NCI-H2227 treated with DMSO at 0.1 percent for 48 hours (cell line): ENCODE results near the gene PLA2G1B.

Experiments used
- DNase-seq: peaks from one replicate; lab custom pipeline; 2025; lab: John Stamatoyannopoulos, UW

The PLA2G1B gene

GRCh38 chr12:120327593-120327992 lies at the start of gene PLA2G1B:
PLA2G1B (minus strand) TSS chr12:120327779; CDS start chr12:120327753, 26 bp downstream.
- DNase-seq = no peak

GRCh38 chr12:120376934-120377572 lies 49.5 kb upstream of the PLA2G1B start:
- no peak for DNase-seq

- no peak for DNase-seq
Observed at GRCh38 chr12:120376416-120376815, 48.8 kb upstream of the PLA2G1B start.

DNA sequence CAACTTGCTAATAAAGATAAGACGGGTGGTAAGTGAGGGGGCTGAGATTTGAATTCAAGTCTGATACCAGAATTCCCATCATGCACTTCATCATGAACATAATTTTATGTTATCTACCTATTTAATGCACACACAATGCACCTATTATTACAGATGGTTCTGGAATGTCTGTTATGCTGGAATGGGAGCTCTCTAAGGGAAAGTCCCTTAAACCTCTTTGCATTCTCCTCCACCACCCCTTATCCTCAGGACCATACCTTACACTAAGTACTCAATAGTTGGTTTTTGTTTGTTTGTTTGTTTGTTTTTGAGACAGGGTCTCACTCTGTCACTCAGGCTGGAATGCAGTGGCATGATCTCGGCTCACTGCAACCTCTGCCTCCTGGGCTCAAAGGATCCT lies 48.4 kb upstream of the PLA2G1B start:
- DNase-seq = no peak

GRCh38 chr12:120373683-120374082 lies 46.1 kb upstream of the PLA2G1B start:
- no peak for DNase-seq

DNA sequence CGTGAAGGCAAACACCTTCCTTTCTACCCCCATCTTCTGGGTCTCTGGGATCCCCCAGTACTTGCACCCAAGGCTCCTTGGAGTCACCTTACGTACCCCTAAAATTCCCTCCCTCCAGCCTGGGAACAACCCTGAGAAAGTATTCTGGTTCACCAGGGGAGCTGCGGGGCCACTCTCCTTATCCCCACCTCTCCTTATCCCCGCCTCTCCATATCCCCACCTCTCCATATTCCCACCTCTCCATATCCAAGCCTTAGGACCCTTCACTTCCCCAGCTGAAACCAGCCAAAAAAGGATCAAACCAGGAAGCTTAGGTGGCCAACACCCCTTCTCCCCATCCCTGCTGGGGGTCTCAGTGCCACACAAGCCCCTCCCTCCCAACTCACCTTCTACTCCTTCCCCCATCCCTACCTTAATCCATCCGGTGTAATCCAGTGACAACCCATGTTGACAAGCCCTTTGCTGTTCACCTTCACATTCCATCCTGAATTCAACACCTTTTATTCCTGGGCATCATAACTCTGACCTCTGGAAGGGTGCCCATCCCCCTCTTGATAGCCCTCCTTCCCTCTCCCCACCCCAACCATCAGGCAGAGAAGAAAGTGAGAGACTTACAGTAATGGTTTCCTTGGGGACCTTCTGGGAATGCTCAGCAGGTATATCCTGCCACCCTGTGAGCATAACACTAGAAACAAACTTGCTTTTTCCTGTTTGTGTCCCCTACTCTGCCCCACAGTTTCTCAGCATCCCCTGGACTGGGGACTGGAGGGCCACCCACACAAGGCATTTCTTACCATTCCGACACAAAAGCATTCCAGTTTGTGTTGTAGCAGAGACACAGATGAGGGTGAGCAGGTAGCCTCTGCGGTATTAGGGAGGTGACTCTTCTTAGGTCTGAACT lies 43.0 kb upstream of the PLA2G1B start:
- DNase-seq = no peak

GRCh38 chr12:120369603-120370342 lies 42.2 kb upstream of the PLA2G1B start:
- no peak for DNase-seq

- DNase-seq = no peak
Observed at GRCh38 chr12:120368789-120369602, 41.4 kb upstream of the PLA2G1B start, which contains the start of gene MSI1. MSI1 (minus strand) TSS chr12:120369164; CDS start chr12:120369091, 73 bp downstream.

GRCh38 chr12:120367924-120368788 lies 40.6 kb upstream of the PLA2G1B start:
- DNase-seq = no peak

DNA sequence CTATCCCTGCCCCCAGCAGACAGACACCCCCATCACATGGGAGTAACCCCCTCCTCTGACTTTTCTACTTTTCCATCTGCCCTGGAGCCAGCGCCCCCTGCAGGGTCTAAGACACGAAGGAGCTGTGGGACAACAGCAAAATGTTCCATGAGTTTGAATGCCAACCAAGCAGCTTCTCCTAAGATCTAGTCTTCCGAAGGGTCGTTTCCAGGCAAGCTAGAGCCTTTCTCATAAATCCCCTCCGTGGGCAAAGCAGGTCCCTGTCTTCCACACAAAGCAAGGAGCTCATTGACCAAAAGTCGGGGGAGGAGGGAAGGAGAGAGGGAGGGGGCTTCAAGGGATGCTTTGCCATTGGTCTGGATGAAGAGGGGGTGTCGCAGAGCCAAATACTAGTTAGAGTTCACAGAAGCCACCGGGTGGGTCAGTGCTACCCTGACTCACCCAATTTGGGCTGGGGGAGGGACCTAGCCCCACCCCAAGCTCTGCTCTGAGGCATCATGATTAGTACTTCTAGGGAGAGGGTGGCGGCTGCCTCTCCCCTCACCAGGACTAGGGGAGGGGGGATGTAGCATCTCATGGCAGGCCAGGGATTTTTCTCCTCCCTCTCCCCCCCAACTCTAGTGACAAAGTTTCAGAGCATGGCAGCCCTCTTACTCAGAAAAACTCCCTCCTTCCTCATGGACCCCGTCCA lies 39.8 kb upstream of the PLA2G1B start:
- DNase-seq = peak; percentile 39

DNA sequence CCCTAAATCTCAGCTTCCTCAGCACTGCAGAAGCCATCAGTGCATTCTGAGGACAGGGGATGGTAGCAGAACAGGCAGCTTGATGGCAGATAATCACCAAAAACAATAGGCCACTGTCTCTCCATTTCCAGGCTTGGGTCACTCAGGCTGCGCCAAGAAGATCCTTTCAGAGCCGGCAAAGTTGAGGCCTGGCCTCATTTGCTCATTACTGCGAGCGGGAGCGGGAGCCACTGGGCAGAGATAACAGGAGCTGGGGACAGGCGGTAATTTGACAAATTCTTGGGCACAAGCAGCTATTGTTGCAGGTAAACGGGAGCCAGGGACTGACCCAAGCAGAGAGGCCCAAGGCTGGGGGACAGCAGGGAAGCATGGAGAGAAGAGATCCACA lies 39.3 kb upstream of the PLA2G1B start:
- no peak for DNase-seq

DNA sequence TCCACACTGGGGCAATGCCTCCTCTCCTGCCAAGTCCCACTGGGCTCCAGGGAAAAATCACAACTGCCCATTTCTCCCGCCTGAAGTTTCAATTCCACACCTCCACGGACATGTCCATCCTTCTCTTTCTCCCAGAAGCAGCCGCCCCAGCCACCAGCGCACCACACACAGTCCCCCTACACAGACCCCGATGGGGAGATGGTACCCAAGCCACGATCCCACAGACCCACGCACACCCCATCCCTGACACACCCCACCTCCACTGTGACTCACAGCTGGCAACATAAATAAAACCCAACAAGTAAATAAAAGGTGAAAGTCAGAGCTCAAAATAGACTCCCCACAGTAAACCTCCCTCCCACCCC lies 38.7 kb upstream of the PLA2G1B start:
- DNase-seq = no peak

GRCh38 chr12:120365675-120366340 lies 38.2 kb upstream of the PLA2G1B start:
- no peak for DNase-seq

GRCh38 chr12:120364487-120364886 lies 36.9 kb upstream of the PLA2G1B start:
- no peak for DNase-seq

DNA sequence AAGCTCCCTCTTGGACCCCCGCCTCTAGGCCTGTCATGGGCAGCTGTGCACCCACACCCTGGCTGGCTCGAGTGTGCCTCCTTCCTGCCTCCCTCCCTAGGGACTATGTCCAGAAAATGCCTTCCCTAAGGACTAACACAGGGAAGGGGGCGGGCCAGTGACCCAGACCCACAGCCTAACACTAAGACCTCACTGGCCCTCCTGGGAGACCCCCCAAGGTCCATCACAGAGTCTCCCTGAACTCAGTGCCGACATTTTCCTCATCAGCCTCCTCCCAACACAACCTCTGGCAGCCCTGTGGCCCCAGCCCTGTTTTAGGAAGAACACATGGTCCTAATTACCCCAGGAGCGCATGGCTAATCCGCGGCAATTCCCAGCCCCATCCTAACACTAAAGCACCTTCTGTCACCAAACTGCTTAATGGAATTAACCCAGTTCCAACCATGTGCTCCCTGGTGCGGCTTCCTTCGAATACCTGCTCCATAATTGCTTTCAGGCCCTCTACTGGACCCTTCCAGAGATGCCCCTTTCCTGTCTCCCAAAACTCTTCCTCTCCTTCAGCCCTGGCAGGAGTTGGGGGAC lies 35.8 kb upstream of the PLA2G1B start:
- DNase-seq = no peak

DNA sequence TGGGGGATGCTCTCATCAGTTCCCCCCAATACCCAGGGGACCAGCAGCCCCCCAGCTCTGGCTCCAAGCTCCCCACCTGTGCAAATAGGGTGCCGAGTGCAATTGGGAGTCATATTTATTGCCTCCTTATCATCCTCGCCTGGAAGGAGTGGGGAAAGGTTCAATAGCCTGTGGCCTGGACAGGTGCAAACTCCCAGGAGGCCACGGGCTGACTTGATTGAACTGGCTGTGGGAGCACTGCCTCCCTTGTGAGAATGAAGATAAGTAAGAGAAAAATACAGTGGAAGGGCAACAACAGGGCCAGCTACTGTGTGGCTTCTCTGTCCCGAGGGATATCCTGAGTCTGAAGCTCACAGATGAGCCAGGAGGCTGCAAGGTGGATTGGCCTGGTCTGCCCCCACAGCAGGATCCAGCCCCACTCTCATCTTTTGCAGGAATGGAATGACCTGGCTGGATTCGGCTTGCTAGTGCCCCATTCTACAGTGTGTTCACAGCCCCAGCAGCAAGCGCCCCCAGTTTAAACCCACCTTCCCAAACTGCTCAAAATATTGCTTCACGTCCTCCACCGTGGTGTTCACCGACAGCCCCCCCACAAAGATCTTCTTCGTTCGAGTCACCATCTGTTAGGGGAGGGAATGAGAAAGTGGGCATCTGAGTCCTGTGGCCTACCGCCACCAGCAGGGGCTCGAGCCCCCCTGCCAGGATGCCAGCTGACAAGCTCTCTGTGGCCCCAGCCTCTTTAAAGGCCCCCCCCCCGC lies 35.1 kb upstream of the PLA2G1B start:
- DNase-seq = no peak

DNA sequence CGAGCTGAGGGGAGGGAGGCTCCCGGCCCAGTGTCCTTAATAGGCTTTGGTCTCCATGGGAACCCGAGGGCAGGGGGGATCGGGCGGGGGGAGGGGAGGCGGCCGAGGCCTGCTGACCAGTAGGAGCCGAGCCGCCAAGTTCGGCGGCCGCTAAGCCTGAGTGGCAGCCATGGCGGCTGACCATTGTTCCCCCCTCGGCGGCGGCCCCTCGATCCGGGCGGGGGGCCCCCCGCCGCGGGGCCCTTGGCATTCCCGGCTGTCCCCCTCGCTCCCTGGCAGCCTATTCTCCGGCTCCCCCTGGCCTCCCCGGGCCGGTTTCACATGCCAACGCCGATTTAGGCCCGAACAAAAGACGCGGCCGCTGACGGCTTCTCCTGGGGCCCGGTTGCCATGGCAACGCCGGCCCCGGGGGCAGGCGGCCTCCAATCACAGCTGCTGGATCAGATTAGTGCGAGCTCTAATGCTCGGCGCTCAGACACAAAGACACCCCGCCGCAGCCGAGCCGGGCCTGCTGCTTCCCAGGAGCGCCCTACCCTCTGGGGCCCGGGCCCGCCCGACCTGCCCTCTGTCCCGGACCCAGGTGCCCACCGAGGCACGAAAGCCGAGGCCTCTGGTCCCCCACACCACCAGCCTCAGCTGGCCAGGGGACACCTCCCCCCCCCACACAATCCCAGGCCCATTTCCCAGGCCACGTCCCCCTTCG lies 34.1 kb upstream of the PLA2G1B start:
- DNase-seq = peak; percentile 92

GRCh38 chr12:120359128-120359527 lies 31.5 kb upstream of the PLA2G1B start:
- DNase-seq = no peak
